Measurements from ENCODE around the gene ARID1B. TPM values are rescaled to one million over a fixed set of nuclear protein-coding genes. Genes with fewer than 3 reads are reported as not detected.
A peak's percentile ranks its signal among the peaks of the same experiment; 100 is the strongest.

The ARID1B gene
- total RNA-seq, 1 experiment from 2014 or later, result 60.3 TPM

GRCh38 chr6:156976216-156977127 lies 199.3 kb downstream of the ARID1B start (continued):
- no peak for TF ChIP-seq PREB (CRISPR knock-in tag; IDR thresholded peaks at IDR 0.05; ENCODE audit: borderline replicate concordance)

- Mint-ChIP-seq H3K4me1 (peaks cover 85% of the 10 kb centered on the region), H3K9me3 (no peaks in the 10 kb centered on the region), H3K27ac (peak overlapping the region; percentile 95), H3K4me3 (no peak overlapping the region; the same call in 1 of the 2 replicates), H3K36me3 (no peaks in the 10 kb centered on the region), H3K27me3 (ENCODE audit: low read depth) (no peaks in the 10 kb centered on the region)
- peak; percentile 14; the same call in 1 of the 2 replicates for ATAC-seq
- no peak for DNase-seq (ENCODE audit: low spot score)
- POLR2A ChIA-PET, result no interaction called here
- CTCF ChIA-PET, result interaction anchor here (0.9 kb wide), 1 partner anchor 9 kb away, joined by 3 read pairs; no protein-coding TSS in a partner anchor
- no peak for TF ChIP-seq AR (CRISPR knock-in tag; IDR thresholded peaks at IDR 0.05)
- no peak for TF ChIP-seq FOXP1 (CRISPR knock-in tag; IDR thresholded peaks at IDR 0.05; ENCODE audit: borderline replicate concordance)
- no peak for TF ChIP-seq KAT7 (CRISPR knock-in tag; IDR thresholded peaks at IDR 0.05; ENCODE audit: borderline replicate concordance)
- no peak for TF ChIP-seq CBFB (CRISPR knock-in tag; IDR thresholded peaks at IDR 0.05; ENCODE audit: low read depth)
- TF ChIP-seq STAT6 (CRISPR knock-in tag; conservative IDR thresholded peaks at IDR 0.05; ENCODE audit: low read depth), result no peak
- TF ChIP-seq AFF4 (CRISPR knock-in tag; IDR thresholded peaks at IDR 0.05; ENCODE audit: borderline replicate concordance), result no peak
- TF ChIP-seq FOXJ3 (CRISPR knock-in tag; IDR thresholded peaks at IDR 0.05; ENCODE audit: borderline replicate concordance), result no peak
- no peak for TF ChIP-seq ZNF425 (CRISPR knock-in tag; conservative IDR thresholded peaks at IDR 0.05)
- TF ChIP-seq ATF6 (CRISPR knock-in tag; IDR thresholded peaks at IDR 0.05), result no peak
- TF ChIP-seq NR3C1 (CRISPR knock-in tag; conservative IDR thresholded peaks at IDR 0.05; ENCODE audit: low read depth), result no peak
- no peak for TF ChIP-seq SOX15 (CRISPR knock-in tag; IDR thresholded peaks at IDR 0.05)
- TF ChIP-seq TP53 (CRISPR knock-in tag; IDR thresholded peaks at IDR 0.05), result no peak
- no peak for TF ChIP-seq MAX (CRISPR knock-in tag; IDR thresholded peaks at IDR 0.05)
- TF ChIP-seq JAZF1 (CRISPR knock-in tag; IDR thresholded peaks at IDR 0.05), result no peak
Observed at GRCh38 chr6:156977527-156978291, 200.5 kb downstream of the ARID1B start.
